ENCODE data around the gene MARCHF3. TPM values are rescaled to one million over a fixed set of nuclear protein-coding genes. Genes with fewer than 3 reads are reported as not detected.
"Not testable (repeated sequence)": the region's sequence is repeated elsewhere in the genome, so short reads cannot be mapped to it uniquely, and the experiment has no call there.

MARCHF3 gene
- total RNA-seq, 4 donors from 2014 or later, result 1.9 to 5.3 (median 2.5) TPM

DNA sequence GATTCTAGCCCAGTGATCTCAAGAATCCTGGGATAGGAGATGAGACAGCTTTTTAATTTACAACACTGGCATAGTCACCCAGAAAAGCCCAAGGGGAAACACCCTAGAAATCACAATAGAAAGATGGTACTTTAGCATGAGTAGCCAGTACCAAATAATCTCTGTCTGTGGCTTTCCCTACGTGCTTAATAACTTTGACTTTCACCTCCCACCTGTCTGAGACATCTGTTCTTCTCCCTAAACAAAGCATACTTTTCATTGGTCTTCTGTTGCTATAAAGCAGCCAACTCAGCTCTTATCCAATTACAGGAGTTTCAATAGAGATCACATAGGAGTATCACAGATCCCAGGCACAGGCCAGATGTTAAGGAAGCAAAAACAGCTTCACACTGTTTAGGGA is 10.4 kb downstream of the MARCHF3 start:
- no peaks in the 10 kb centered on the region for H3K4me1 ChIP-seq
- no peaks in the 10 kb centered on the region for H3K9me3 ChIP-seq
- H3K36me3 ChIP-seq, result no peaks in the 10 kb centered on the region
- H3K27ac ChIP-seq, result no peak overlapping the region
- no peaks in the 10 kb centered on the region for H3K27me3 ChIP-seq
- WGBS, 2 donors, result 60 to 69% methylated on average over 1 of the region's 1 CpG
- TF ChIP-seq POLR2A (IDR thresholded peaks at IDR 0.05), result no peak
- H3K4me3 ChIP-seq, result no peak overlapping the region
- intact Hi-C loops (cut with DNase I), result no loop called here
- no peak for DNase-seq

DNA sequence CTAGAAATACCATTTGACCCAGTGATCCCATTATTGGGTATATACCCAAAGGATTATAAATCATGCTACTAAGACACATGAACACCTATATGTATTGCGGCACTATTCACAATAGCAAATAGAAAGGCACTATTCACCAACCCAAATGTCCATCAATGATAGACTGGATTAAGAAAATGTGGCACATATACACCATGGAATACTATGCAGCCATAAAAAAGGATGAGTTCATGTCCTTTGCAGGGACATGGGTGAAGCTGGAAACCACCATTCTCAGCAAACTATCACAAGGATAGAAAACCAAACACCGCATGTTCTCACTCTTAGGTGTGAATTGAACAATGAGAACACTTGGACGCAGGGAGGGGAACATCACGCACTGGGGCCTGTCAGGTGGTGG is 13.6 kb downstream of the MARCHF3 start:
- H3K4me1 ChIP-seq; H3K9me3 ChIP-seq; H3K36me3 ChIP-seq; H3K4me3 ChIP-seq; H3K27ac ChIP-seq; DNase-seq; H3K27me3 ChIP-seq; intact Hi-C loops (cut with DNase I): not testable (repeated sequence)
- WGBS, 2 donors, result 96 to 98% methylated on average over 4 of the region's 4 CpGs

DNA sequence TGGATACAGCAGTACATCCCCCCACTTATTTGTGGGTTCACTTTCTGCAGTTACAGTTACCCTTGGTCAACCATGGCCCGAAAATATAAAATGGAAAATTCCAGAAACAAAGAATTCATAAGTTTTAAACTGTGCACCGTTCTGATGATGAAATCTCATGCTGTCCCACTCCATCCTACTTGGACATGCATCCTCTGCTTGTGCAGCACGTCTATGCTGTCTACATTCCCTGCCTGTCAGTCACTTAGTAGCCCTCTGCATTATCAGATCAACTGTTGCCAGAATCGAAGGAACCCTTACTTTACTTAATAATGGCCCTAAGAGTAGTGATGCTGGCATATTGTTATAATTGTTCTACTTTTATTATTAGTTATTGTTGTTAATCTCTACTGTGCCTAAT is 14.6 kb downstream of the MARCHF3 start:
- peaks cover 0 to 4% (median 0%) of the 10 kb centered on the region in 3 donors for H3K4me1 ChIP-seq
- H3K36me3 ChIP-seq, result no peaks in the 10 kb centered on the region
- no peaks in the 10 kb centered on the region for H3K27me3 ChIP-seq
- no peak overlapping the region for H3K27ac ChIP-seq
- TF ChIP-seq, protein P1, sequence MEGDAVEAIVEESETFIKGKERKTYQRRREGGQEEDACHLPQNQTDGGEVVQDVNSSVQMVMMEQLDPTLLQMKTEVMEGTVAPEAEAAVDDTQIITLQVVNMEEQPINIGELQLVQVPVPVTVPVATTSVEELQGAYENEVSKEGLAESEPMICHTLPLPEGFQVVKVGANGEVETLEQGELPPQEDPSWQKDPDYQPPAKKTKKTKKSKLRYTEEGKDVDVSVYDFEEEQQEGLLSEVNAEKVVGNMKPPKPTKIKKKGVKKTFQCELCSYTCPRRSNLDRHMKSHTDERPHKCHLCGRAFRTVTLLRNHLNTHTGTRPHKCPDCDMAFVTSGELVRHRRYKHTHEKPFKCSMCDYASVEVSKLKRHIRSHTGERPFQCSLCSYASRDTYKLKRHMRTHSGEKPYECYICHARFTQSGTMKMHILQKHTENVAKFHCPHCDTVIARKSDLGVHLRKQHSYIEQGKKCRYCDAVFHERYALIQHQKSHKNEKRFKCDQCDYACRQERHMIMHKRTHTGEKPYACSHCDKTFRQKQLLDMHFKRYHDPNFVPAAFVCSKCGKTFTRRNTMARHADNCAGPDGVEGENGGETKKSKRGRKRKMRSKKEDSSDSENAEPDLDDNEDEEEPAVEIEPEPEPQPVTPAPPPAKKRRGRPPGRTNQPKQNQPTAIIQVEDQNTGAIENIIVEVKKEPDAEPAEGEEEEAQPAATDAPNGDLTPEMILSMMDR (IDR thresholded peaks at IDR 0.05), result no peak
- TF ChIP-seq POLR2A (IDR thresholded peaks at IDR 0.05), result no peak
- H3K9me3 ChIP-seq, result no peaks in the 10 kb centered on the region
- DNase-seq, result no peak
- no peak overlapping the region for H3K4me3 ChIP-seq
- WGBS, 2 donors, result 66 to 83% methylated on average over 4 of the region's 4 CpGs
- intact Hi-C loops (cut with DNase I), result no loop called here

DNA sequence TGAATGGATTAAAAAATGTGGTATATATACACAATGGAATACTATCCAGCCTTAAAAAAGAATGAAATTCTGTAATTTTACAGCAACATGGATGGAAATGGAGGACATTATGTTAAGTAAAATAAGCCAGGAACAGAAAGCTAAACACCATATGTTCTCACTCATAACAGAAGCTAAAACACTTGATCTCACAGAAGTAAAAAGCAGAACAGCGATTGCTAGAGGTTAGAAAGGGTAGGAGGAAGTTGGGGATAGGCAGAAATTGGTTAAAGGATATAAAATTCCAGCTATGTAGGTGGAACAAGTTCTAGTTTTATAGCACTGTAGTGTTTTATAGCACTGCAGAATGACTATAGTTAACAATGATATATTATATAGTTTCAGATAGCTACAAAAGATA is 15.8 kb downstream of the MARCHF3 start:
- intact Hi-C loops (cut with DNase I), result no loop called here
- Histone ChIP-seq H3K27ac (no peak overlapping the region), H3K9me3 (no peaks in the 10 kb centered on the region), H3K27me3 (no peaks in the 10 kb centered on the region), H3K4me1 (peaks cover 0 to 4% (median 0%) of the 10 kb centered on the region in 3 donors), H3K4me3 (no peak overlapping the region), H3K36me3 (no peaks in the 10 kb centered on the region)
- no peak for DNase-seq
- no peak for TF ChIP-seq POLR2A (IDR thresholded peaks at IDR 0.05)
- TF ChIP-seq, protein P1 (IDR thresholded peaks at IDR 0.05), result no peak
- WGBS, 2 donors, result 52 to 61% methylated on average over 1 of the region's 1 CpG

DNA sequence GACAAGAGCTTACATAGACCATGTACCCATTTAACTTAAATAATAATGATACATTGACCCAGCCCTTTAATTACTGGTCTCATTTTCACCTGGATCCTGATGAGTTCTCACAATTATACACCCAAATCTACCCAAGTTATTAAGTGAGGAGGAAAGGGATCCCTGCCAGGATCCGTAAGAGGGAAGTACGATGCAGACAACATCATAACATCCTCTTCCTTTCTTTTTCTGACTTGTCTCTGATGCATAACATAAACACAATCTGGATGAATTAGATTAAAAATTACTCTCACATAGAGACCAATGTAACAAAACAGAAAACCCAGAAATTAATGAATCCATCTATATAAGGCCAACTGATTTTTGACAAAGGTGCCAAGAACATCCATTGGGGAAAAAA is 17.0 kb downstream of the MARCHF3 start:
- 51 to 74% methylated on average over 2 of the region's 2 CpGs for WGBS, 2 donors
- Histone ChIP-seq H3K27ac (no peak overlapping the region), H3K36me3 (no peaks in the 10 kb centered on the region), H3K9me3 (no peaks in the 10 kb centered on the region), H3K4me1 (peaks cover 0 to 4% (median 0%) of the 10 kb centered on the region in 3 donors), H3K27me3 (no peaks in the 10 kb centered on the region), H3K4me3 (no peak overlapping the region)
- TF ChIP-seq, protein P1 (IDR thresholded peaks at IDR 0.05), result no peak
- no peak for TF ChIP-seq POLR2A (IDR thresholded peaks at IDR 0.05)
- intact Hi-C loops (cut with DNase I), result no loop called here
- DNase-seq, result no peak

DNA sequence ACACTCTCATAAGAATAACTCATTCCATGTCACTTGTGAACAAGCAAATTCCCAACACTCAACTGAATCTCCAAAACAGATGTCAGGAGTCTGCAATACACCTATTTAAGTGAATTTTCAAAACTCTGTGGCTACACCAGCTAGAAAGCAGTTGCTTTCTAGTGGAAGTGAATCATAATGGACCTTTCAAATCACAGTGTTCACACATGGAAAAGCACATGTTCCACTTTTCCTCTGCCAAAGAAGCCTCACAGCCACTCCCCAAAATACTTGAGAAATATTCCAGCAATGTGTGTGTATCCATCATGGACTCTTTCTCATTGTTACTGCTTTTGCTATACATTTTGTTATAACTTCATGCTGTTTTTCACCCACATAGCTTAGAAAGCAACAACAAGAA is 17.4 kb downstream of the MARCHF3 start:
- TF ChIP-seq POLR2A (IDR thresholded peaks at IDR 0.05), result no peak
- TF ChIP-seq, protein P1 (IDR thresholded peaks at IDR 0.05), result no peak
- H3K4me3 ChIP-seq, result no peak overlapping the region
- H3K27ac ChIP-seq, result no peak overlapping the region
- no peaks in the 10 kb centered on the region for H3K27me3 ChIP-seq
- intact Hi-C loops (cut with DNase I), result no loop called here
- peaks cover 0 to 4% (median 0%) of the 10 kb centered on the region in 3 donors for H3K4me1 ChIP-seq
- no peaks in the 10 kb centered on the region for H3K9me3 ChIP-seq
- no peaks in the 10 kb centered on the region for H3K36me3 ChIP-seq
- no peak for DNase-seq
